DND-41 (cell line): Measurements from ENCODE around the gene AKAP9.

Experiments
- EZH2 ChIP-seq: IDR thresholded peaks from 3 replicates; pipeline ENCODE4 v1.6.1; 2012; ENCODE audit warnings: borderline replicate concordance, low read depth, mild to moderate bottlenecking, moderate library complexity, low read length, inconsistent platforms; ENCODE audit not compliant: severe bottlenecking
- TF ChIP-seq, protein P1 (sequence below): IDR thresholded peaks from 2 replicates; pipeline ENCODE4 v1.5.1; 2012; ENCODE audit warnings: borderline replicate concordance, low read length, moderate library complexity, mild to moderate bottlenecking; ENCODE audit not compliant: poor library complexity, severe bottlenecking; ENCODE audit errors: extremely low read depth

DNA sequence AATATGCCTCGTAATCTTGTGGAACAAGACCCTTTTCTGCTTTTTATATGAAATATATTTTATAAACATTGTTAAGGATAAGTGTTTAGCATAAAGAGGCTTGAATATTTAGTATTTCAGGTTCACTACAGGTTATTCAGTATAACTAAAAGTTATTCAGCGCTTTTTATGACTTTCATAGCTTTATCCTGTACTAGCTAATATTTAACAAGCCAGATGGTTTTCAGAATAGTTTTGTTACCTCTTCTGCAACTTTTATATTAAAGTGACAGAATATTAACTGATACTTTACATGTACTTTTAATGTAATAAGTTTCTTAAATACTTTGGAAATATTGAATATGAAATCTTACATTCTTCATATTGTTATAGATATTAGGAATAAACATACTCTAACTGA is 118.2 kb downstream of the AKAP9 start:
- TF ChIP-seq, protein P1, sequence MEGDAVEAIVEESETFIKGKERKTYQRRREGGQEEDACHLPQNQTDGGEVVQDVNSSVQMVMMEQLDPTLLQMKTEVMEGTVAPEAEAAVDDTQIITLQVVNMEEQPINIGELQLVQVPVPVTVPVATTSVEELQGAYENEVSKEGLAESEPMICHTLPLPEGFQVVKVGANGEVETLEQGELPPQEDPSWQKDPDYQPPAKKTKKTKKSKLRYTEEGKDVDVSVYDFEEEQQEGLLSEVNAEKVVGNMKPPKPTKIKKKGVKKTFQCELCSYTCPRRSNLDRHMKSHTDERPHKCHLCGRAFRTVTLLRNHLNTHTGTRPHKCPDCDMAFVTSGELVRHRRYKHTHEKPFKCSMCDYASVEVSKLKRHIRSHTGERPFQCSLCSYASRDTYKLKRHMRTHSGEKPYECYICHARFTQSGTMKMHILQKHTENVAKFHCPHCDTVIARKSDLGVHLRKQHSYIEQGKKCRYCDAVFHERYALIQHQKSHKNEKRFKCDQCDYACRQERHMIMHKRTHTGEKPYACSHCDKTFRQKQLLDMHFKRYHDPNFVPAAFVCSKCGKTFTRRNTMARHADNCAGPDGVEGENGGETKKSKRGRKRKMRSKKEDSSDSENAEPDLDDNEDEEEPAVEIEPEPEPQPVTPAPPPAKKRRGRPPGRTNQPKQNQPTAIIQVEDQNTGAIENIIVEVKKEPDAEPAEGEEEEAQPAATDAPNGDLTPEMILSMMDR = no peak
- no peak for TF ChIP-seq EZH2
